Measurements from ENCODE around the gene G2E3.

DNA sequence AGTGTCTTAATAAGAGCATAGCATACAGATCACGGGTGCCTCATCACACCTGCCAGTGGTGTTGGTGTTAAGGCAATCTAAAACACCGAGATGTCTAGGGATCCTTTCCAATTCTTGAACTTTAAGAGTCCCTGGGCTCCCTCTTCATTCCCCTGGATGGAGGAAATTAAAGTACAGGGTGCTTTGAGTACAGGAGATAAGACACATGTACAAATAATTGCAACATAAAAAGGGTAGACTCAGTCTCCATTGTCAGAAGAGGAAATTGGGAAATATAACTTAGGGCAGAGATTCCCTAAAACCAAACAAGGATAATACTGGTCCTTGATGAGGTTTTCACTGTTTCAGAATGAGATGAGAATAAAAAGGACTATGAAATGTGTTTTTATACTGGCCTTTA, 98.1 kb downstream of the G2E3 start:
- TF ChIP-seq, protein P1, sequence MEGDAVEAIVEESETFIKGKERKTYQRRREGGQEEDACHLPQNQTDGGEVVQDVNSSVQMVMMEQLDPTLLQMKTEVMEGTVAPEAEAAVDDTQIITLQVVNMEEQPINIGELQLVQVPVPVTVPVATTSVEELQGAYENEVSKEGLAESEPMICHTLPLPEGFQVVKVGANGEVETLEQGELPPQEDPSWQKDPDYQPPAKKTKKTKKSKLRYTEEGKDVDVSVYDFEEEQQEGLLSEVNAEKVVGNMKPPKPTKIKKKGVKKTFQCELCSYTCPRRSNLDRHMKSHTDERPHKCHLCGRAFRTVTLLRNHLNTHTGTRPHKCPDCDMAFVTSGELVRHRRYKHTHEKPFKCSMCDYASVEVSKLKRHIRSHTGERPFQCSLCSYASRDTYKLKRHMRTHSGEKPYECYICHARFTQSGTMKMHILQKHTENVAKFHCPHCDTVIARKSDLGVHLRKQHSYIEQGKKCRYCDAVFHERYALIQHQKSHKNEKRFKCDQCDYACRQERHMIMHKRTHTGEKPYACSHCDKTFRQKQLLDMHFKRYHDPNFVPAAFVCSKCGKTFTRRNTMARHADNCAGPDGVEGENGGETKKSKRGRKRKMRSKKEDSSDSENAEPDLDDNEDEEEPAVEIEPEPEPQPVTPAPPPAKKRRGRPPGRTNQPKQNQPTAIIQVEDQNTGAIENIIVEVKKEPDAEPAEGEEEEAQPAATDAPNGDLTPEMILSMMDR (IDR thresholded peaks at IDR 0.05) = no peak
- no peak for TF ChIP-seq POLR2AphosphoS5 (IDR thresholded peaks at IDR 0.05)
- no peak for TF ChIP-seq EP300 (IDR thresholded peaks at IDR 0.05)

Measured in gastroesophageal sphincter (tissue), 3 donors.